Erythroblast (primary cell): ENCODE measurements around the gene DEXI.

Experiments
- GATA1 ChIP-seq: IDR thresholded peaks from 2 replicates; pipeline ENCODE4 v1.6.1; 2011; ENCODE audit warnings: low read depth, mild to moderate bottlenecking, control low read depth, low read length, moderate library complexity
- POLR2A ChIP-seq: IDR thresholded peaks from 2 replicates; pipeline ENCODE4 v1.6.1; 2011; ENCODE audit warnings: mild to moderate bottlenecking, low read length

GRCh38 chr16:10889855-10890254 lies 52.4 kb downstream of the DEXI start:
- TF ChIP-seq POLR2A (no peak), GATA1 (no peak)
